Spleen (tissue), 11 donors: ENCODE data around the gene CCDC106. TPM values are rescaled to one million over a fixed set of nuclear protein-coding genes. Genes with fewer than 3 reads are reported as not detected.

Experiments used
- DNase-seq: peaks from one replicate; pipeline ENCODE4 v3.0.0-alpha.2; 2020
- H3K27ac ChIP-seq, 8 donors: fragments of 200-600 bp; sonication (generic) in 7 of 8; 1 replicate in 4 of 8; 2 replicates in 4 of 8; pipeline versions ENCODE4 v1.5.0 to v1.8.0; 2016 to 2021; ENCODE audit warnings: inconsistent platforms in 4 of 8, mild to moderate bottlenecking in 4 of 8, moderate library complexity in 1 of 8
- H3K27me3 ChIP-seq, 7 donors: fragments of 200-600 bp; sonication (generic) in 6 of 7; replicated peaks in 1 of 7; 1 replicate in 4 of 7; 2 replicates in 3 of 7; pipeline versions ENCODE4 v1.5.0 to v1.8.0; 2016 to 2021; ENCODE audit warnings: inconsistent platforms in 3 of 7, mild to moderate bottlenecking in 1 of 7
- H3K36me3 ChIP-seq, 6 donors: fragments of 200-600 bp; sonication (generic) in 5 of 6; 1 replicate in 4 of 6; 2 replicates in 2 of 6; pipeline versions ENCODE4 v1.5.0 to v1.8.0; 2016 to 2021; ENCODE audit warnings: inconsistent platforms in 2 of 6
- H3K4me1 ChIP-seq, 6 donors: fragments of 200-600 bp; sonication (generic) in 5 of 6; 1 replicate in 3 of 6; 2 replicates in 3 of 6; pipeline versions ENCODE4 v1.5.0 to v1.8.0; 2016 to 2021; ENCODE audit warnings: inconsistent platforms in 3 of 6
- H3K4me3 ChIP-seq, 8 donors: fragments of 200-600 bp; sonication (generic) in 7 of 8; 1 replicate in 4 of 8; 2 replicates in 4 of 8; pipeline versions ENCODE4 v1.5.0 to v1.8.0; 2016 to 2021; ENCODE audit warnings: inconsistent platforms in 4 of 8, mild to moderate bottlenecking in 4 of 8, moderate library complexity in 2 of 8
- H3K9me3 ChIP-seq, 8 donors: fragments of 200-600 bp; sonication (generic) in 7 of 8; 1 replicate in 4 of 8; 2 replicates in 4 of 8; pipeline versions ENCODE4 v1.5.0 to v1.8.0; 2016 to 2021; ENCODE audit warnings: inconsistent platforms in 4 of 8
- POLR2A ChIP-seq, 3 donors: fragments of 450-650 bp; IDR thresholded peaks; one replicate each; pipeline ENCODE4 v1.5.1; 2017; ENCODE audit warnings: antibody characterized with exemption in 3 of 3, mild to moderate bottlenecking in 1 of 3
- POLR2AphosphoS5 ChIP-seq, 3 donors: sonication (generic); formaldehyde crosslinking; IDR thresholded peaks; one replicate each; pipeline ENCODE4 v1.5.1; 2017; ENCODE audit warnings: antibody characterized with exemption in 3 of 3
- WGBS, 5 donors: extraction: QIAGEN DNeasy Blood & Tissue Kit in 3 of 5; methylation state at CpG; one replicate each; pipeline versions ENCODE4 v1.1.5 to v1.1.7; 2013 to 2018; 5-methylcytosine and 5-hydroxymethylcytosine counted together
- intact Hi-C: fragments of 100-400 bp; cut with DNase I; formaldehyde crosslinking; loops from one replicate; pipeline ENCODE4 v1.15.0; 2023; ENCODE audit warnings: low total_unique reads
- polyA plus RNA-seq, 3 donors: library from polyadenylated mRNA; stranded (reverse); fragments of 200-250 nt; gene quantifications; one replicate each; pipeline ENCODE4 v1.2.1, GENCODE V29; 2013
- total RNA-seq, 7 donors: library from RNA; depleted of rRNA in 3 of 7; stranded (reverse); fragments of >200 nt in 3 of 7; fragmentation: NEBNext Ultra II Directional in 4 of 7; extraction: Animal tissue kit (Norgen Biotek cat#: 25700) in 4 of 7; gene quantifications; one replicate each; pipeline versions ENCODE4 v1.1.0 to v1.2.1, GENCODE V29; 2016 to 2021
- TF ChIP-seq, protein P1 (sequence below), 11 experiments: fragments of 200-600 bp in 7 of 11; fragments of 450-650 bp in 4 of 11; sonication (generic) in 4 of 11; IDR thresholded peaks in 8 of 11; conservative IDR thresholded peaks in 3 of 11; 1 replicate in 7 of 11; 2 replicates in 4 of 11; pipeline versions ENCODE4 v1.4.0 to v1.8.0; 2016 to 2021; ENCODE audit warnings: antibody characterized with exemption in 11 of 11, inconsistent platforms in 4 of 11, mild to moderate bottlenecking in 1 of 11
- donor health status: healthy with polysubstance abuse.
- donor health status: DM: no; HTN: no; CAD: no; lungs with moderate emphysema.
- donor health status: DM: no; HTN: no; CAD: no.
- donor health status: Bipolar disorder and iron deficiency.
- donor health status: healthy.
- donor health status: DM: no; HTN: no; CAD: no.
- donor health status: DM: yes; HTN: yes; CAD: no.

Gene CCDC106
- total and polyA plus RNA-seq, 10 donors: 11.9 to 40.1 (median 18.6) TPM

DNA sequence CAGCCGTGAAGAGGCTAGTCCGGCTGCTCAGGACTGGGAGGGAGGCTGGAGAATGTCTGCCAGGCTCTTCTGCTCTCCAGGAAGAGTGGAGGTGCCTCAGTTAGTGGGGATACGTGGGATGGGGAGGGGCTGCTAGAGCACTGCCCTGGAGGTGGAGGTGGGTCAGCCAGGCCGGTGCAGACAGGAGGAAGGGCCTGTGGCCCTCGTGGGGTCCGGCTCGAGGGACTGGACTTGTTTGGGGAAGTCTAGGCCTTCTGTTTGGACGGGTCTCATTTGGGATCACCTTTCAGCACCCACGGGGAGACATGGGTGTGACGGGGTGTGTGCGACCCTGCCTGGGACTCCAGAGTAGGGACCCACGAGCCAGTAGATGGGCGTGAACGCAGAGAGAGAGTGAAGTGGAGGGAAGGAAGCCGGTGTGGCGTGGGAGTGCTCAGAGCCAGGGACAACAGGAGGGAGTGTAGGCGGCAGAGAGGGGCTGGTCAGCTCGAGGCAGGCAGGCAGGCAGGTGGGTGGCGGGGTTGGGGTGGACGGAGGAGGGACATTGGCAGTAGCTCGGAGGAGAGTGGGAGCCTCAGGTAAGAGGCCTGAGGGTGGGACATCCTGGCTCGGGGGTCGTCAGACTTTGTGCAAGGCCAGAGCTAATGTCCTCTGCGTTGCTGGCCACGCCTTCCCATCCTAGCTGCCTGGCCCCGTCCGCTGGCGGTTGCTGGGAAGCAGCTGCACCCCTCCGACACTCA lies 38.5 kb downstream of the CCDC106 start:
- 83 to 86% (median 83%) methylated on average over 28 to 29 of the region's 29 CpGs for WGBS, 5 donors
- peaks cover 0 to 100% (median 90%) of the 10 kb centered on the region in 6 donors for H3K36me3 ChIP-seq
- no peak overlapping the region for H3K4me3 ChIP-seq
- H3K4me1 ChIP-seq: peaks cover 0 to 80% (median 36%) of the 10 kb centered on the region in 6 donors
- H3K27ac ChIP-seq: no peak overlapping the region
- DNase-seq: peak; percentile 62
- TF ChIP-seq POLR2AphosphoS5 (IDR thresholded peaks at IDR 0.05) (peak in 1 of 3 donors; percentile 15), POLR2A (IDR thresholded peaks at IDR 0.05) (no peak)
- intact Hi-C loops: no loop called here
- no peaks in the 10 kb centered on the region for H3K9me3 ChIP-seq
- no peaks in the 10 kb centered on the region for H3K27me3 ChIP-seq

DNA sequence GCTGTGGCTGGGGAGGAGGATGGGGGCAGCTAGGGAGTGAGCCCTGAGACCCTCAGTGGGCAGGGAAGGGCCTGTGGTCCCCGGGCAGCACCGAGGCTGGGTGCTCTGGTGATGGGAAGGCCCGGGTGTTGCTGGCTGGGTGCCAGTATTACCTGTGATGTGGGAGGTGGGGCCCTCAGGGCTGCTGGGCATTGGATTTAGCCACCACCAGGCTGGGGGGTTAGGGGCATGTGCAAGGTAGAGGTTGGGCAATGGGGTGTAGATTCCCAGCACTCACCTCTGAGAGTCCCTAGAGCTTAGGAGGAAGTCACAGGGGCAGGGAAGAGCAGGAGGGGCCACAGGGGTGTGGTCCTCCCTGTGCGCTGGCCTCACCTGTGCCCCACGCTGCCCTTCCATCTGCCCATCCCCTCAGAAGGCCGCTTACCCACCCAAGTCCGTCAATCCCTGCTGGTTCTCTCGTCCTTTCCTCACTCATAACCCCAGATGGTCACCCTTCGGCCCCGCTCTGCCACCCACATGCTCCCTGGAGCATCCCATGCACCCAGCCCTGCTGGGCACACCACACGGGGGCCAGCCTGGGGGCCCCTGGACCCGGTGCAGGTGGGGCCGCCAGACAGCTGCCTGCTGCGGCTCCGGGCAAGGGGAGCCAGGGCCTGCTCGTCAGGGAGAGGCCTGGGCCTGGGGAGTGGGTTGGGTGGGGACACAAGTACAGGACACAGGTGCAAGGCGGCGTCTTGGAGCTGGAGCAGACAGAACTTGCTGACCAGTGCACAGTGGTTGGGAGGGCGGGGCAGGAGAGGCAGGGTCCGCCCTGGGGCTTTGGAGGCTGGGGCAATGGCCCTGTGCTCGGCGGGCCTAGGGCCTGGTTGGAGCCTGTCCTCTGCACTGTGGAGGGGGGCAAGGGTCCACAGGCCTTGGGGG lies 39.5 kb downstream of the CCDC106 start:
- peak; percentile 67 for DNase-seq
- 91 to 96% (median 92%) methylated on average over 19 to 22 of the region's 22 CpGs for WGBS, 5 donors
- Histone ChIP-seq H3K9me3 (no peaks in the 10 kb centered on the region), H3K27ac (no peak overlapping the region), H3K27me3 (no peaks in the 10 kb centered on the region), H3K4me3 (no peak overlapping the region), H3K36me3 (peaks cover 0 to 100% (median 90%) of the 10 kb centered on the region in 6 donors), H3K4me1 (peaks cover 0 to 70% (median 27%) of the 10 kb centered on the region in 6 donors)
- TF ChIP-seq, protein P1, sequence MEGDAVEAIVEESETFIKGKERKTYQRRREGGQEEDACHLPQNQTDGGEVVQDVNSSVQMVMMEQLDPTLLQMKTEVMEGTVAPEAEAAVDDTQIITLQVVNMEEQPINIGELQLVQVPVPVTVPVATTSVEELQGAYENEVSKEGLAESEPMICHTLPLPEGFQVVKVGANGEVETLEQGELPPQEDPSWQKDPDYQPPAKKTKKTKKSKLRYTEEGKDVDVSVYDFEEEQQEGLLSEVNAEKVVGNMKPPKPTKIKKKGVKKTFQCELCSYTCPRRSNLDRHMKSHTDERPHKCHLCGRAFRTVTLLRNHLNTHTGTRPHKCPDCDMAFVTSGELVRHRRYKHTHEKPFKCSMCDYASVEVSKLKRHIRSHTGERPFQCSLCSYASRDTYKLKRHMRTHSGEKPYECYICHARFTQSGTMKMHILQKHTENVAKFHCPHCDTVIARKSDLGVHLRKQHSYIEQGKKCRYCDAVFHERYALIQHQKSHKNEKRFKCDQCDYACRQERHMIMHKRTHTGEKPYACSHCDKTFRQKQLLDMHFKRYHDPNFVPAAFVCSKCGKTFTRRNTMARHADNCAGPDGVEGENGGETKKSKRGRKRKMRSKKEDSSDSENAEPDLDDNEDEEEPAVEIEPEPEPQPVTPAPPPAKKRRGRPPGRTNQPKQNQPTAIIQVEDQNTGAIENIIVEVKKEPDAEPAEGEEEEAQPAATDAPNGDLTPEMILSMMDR (IDR thresholded peaks at IDR 0.05 in 8 of 11, conservative IDR thresholded peaks at IDR 0.05 in 3 of 11): no peak
- peak in 1 of 3 donors; percentile 16 for TF ChIP-seq POLR2AphosphoS5 (IDR thresholded peaks at IDR 0.05)
- intact Hi-C loops: no loop called here

DNA sequence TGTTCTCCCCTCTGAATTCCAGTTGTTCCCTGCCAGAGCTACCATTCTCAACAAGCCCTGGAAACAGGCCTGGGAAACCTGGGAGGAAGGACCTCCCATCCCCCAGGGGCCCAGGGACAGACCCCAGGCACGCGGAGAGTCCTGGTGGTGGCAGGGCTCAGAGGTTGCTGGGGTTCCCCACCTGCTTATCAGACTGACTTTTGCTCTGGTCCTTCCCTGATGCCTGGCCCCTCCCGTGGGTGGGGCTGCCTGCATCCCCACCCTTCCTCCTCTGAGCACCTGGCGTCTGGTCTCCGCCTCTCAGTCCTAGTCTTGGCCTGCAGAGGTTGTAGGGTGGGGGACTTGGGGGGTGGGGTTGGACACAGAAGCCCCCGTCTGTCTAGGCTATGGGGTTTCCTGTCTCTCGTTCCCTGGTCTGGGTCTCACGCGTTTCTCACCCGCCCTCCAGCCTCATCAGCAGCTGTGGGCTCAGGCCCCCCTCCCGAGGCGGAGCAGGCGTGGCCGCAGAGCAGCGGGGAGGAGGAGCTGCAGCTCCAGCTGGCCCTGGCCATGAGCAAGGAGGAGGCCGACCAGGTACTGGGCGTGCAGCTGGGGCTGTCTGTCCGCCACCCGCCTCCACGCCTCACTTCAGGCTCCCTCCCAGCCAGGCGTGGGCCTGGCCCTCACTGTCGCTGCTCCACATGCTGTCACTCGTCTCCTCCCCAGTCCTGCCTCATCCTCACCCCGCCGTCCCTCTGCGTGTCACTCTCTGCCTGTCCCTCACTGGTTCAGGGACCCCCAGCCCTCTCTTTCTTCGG lies 40.6 kb downstream of the CCDC106 start:
- peak; percentile 65 for DNase-seq
- H3K9me3 ChIP-seq: no peaks in the 10 kb centered on the region
- H3K4me3 ChIP-seq: no peak overlapping the region
- 68 to 81% (median 74%) methylated on average over 25 to 27 of the region's 27 CpGs for WGBS, 5 donors
- H3K27ac ChIP-seq: no peak overlapping the region
- TF ChIP-seq POLR2A (IDR thresholded peaks at IDR 0.05): no peak
- TF ChIP-seq, protein P1 (IDR thresholded peaks at IDR 0.05 in 8 of 11, conservative IDR thresholded peaks at IDR 0.05 in 3 of 11): no peak
- TF ChIP-seq POLR2AphosphoS5 (IDR thresholded peaks at IDR 0.05): peak in 1 of 3 donors; percentile 37
- intact Hi-C loops: no loop called here
- H3K4me1 ChIP-seq: peaks cover 0 to 64% (median 26%) of the 10 kb centered on the region in 6 donors
- H3K27me3 ChIP-seq: no peaks in the 10 kb centered on the region
- peaks cover 2 to 100% (median 94%) of the 10 kb centered on the region in 6 donors for H3K36me3 ChIP-seq

DNA sequence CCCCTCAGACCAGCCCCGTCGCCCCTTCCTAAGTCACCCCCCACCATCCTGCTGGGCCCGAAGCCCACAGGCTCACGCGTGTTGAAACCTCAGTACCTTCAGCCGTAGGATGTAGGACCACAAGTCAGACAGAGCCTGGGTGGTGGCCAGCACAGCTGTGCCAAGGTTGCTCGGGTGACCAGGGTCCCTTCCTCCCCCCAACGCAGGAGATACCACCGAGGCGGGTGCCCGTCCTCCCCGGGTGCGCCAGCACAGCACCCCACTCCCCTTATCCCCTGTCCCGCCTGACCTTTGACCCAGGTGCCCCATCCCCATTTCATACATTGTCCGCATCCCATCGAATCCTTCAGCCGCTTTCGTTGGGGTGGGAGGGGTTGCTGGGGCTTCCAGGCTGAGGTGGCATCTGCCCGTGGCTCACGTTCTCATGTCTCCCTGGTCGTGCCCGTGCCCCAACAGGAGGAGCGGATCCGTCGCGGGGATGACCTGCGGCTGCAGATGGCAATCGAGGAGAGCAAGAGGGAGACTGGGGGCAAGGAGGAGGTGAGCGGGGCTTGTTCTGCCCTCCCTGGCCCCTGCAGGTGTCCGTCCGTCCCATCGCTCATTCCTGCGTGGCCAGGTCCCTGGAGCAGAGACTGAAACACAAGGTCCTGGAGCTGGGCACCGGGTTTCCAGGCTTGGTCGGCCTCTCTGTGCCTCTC lies 41.5 kb downstream of the CCDC106 start:
- 94 to 96% (median 95%) methylated on average over 35 of the region's 35 CpGs for WGBS, 5 donors
- DNase-seq: peak; percentile 66
- Histone ChIP-seq H3K4me3 (no peak overlapping the region), H3K27me3 (no peaks in the 10 kb centered on the region), H3K9me3 (no peaks in the 10 kb centered on the region), H3K27ac (no peak overlapping the region), H3K4me1 (peaks cover 0 to 54% (median 25%) of the 10 kb centered on the region in 6 donors), H3K36me3 (peaks cover 2 to 100% (median 95%) of the 10 kb centered on the region in 6 donors)
- intact Hi-C loops: no loop called here
- TF ChIP-seq POLR2A (IDR thresholded peaks at IDR 0.05): no peak
- TF ChIP-seq, protein P1 (IDR thresholded peaks at IDR 0.05 in 8 of 11, conservative IDR thresholded peaks at IDR 0.05 in 3 of 11): no peak
